Esophagus muscularis mucosa (tissue), 4 donors: ENCODE results near the gene RIOK1. TPM values are rescaled to one million over a fixed set of nuclear protein-coding genes. Genes with fewer than 3 reads are reported as not detected.

ENCODE experiments used
- DNase-seq: peaks from one replicate; pipeline ENCODE4 v3.0.0-alpha.2; 2017; ENCODE audit errors: extremely low spot score
- H3K27ac ChIP-seq, 4 donors: fragments of 200-600 bp; sonication (generic); replicated peaks in 1 of 4; 1 replicate in 3 of 4; 2 replicates in 1 of 4; pipeline ENCODE4 v1.5.1; 2016 to 2019; ENCODE audit warnings: mild to moderate bottlenecking in 1 of 4
- H3K27me3 ChIP-seq, 4 donors: fragments of 200-600 bp; sonication (generic); one replicate each; pipeline versions ENCODE4 v1.5.1 to v1.6.0; 2016 to 2019
- H3K36me3 ChIP-seq, 4 donors: fragments of 200-600 bp; sonication (generic); one replicate each; pipeline ENCODE4 v1.5.1; 2016 to 2019
- H3K4me1 ChIP-seq, 4 donors: fragments of 200-600 bp; sonication (generic); one replicate each; pipeline ENCODE4 v1.5.1; 2016 to 2019
- H3K4me3 ChIP-seq, 4 donors: fragments of 200-600 bp; sonication (generic); 1 replicate in 2 of 4; 2 replicates in 2 of 4; pipeline ENCODE4 v1.5.1; 2016 to 2019; ENCODE audit warnings: mild to moderate bottlenecking in 4 of 4, moderate library complexity in 1 of 4
- H3K9me3 ChIP-seq, 4 donors: fragments of 200-600 bp; sonication (generic); 1 replicate in 3 of 4; 2 replicates in 1 of 4; pipeline ENCODE4 v1.5.1; 2016 to 2019
- EP300 ChIP-seq: sonication (generic); formaldehyde crosslinking; IDR thresholded peaks from one replicate; pipeline ENCODE4 v1.6.1; 2017; ENCODE audit warnings: antibody characterized with exemption
- POLR2A ChIP-seq: fragments of 450-650 bp; IDR thresholded peaks from one replicate; pipeline ENCODE4 v1.6.1; 2017; ENCODE audit warnings: antibody characterized with exemption, moderate library complexity, mild to moderate bottlenecking, low read depth
- POLR2AphosphoS5 ChIP-seq, 2 donors: sonication (generic); formaldehyde crosslinking; IDR thresholded peaks; one replicate each; pipeline ENCODE4 v1.6.1; 2017; ENCODE audit warnings: antibody characterized with exemption in 2 of 2
- WGBS: methylation state at CpG from one replicate; pipeline ENCODE4 v1.1.5; 2018; 5-methylcytosine and 5-hydroxymethylcytosine counted together
- intact Hi-C: fragments of 100-400 bp; cut with DNase I; formaldehyde crosslinking; loops from one replicate; pipeline ENCODE4 v1.15.1; 2023
- total RNA-seq, 4 donors: library from RNA; depleted of rRNA; stranded (reverse); fragments of >200 nt; gene quantifications; one replicate each; pipeline versions ENCODE4 v1.1.0 to v1.2.1, GENCODE V29; 2016
- TF ChIP-seq, protein P1 (sequence below), 3 experiments: fragments of 200-600 bp in 2 of 3; fragments of 450-650 bp in 1 of 3; sonication (generic) in 2 of 3; IDR thresholded peaks; one replicate each; pipeline ENCODE4 v1.5.1; 2017 to 2019; ENCODE audit warnings: antibody characterized with exemption in 3 of 3, mild to moderate bottlenecking in 2 of 3, moderate library complexity in 1 of 3

The RIOK1 gene
- total RNA-seq, 4 donors from 2014 or later = 14.1 to 20.2 (median 17.5) TPM

- no peak for DNase-seq
- H3K27ac ChIP-seq = no peak overlapping the region
- no peaks in the 10 kb centered on the region for H3K27me3 ChIP-seq
- H3K4me1 ChIP-seq = peaks cover 0 to 2% (median 0%) of the 10 kb centered on the region in 4 donors
- H3K9me3 ChIP-seq = no peaks in the 10 kb centered on the region
- no peak overlapping the region for H3K4me3 ChIP-seq
- 45% methylated on average over 4 of the region's 4 CpGs for WGBS
- H3K36me3 ChIP-seq = no peaks in the 10 kb centered on the region
- TF ChIP-seq, protein P1, sequence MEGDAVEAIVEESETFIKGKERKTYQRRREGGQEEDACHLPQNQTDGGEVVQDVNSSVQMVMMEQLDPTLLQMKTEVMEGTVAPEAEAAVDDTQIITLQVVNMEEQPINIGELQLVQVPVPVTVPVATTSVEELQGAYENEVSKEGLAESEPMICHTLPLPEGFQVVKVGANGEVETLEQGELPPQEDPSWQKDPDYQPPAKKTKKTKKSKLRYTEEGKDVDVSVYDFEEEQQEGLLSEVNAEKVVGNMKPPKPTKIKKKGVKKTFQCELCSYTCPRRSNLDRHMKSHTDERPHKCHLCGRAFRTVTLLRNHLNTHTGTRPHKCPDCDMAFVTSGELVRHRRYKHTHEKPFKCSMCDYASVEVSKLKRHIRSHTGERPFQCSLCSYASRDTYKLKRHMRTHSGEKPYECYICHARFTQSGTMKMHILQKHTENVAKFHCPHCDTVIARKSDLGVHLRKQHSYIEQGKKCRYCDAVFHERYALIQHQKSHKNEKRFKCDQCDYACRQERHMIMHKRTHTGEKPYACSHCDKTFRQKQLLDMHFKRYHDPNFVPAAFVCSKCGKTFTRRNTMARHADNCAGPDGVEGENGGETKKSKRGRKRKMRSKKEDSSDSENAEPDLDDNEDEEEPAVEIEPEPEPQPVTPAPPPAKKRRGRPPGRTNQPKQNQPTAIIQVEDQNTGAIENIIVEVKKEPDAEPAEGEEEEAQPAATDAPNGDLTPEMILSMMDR (IDR thresholded peaks at IDR 0.05) = no peak
- TF ChIP-seq EP300 = no peak
- intact Hi-C loops = no loop called here
These were observed 74.2 kb downstream of the RIOK1 start for GRCh38 chr6:7463785-7464184.

GRCh38 chr6:7467007-7467897, 77.6 kb downstream of the RIOK1 start:
- Histone ChIP-seq H3K4me1 (peaks cover 0 to 4% (median 0%) of the 10 kb centered on the region in 4 donors), H3K27me3 (no peaks in the 10 kb centered on the region), H3K27ac (no peak overlapping the region), H3K36me3 (no peaks in the 10 kb centered on the region), H3K9me3 (no peaks in the 10 kb centered on the region), H3K4me3 (no peak overlapping the region)
- intact Hi-C loops = no loop called here
- no peak for DNase-seq
- TF ChIP-seq, protein P1 (IDR thresholded peaks at IDR 0.05) = no peak
- TF ChIP-seq POLR2AphosphoS5 (IDR thresholded peaks at IDR 0.05) (no peak), POLR2A (no peak), EP300 (no peak)
- 36% methylated on average over 12 of the region's 13 CpGs for WGBS

Other genes starting within 250 kb of the RIOK1 start
- gene SSR1, start 76.6 kb upstream of the RIOK1 start, total RNA-seq = 10 to 100 TPM; 29.5 to 41.3 (median 34.2) TPM
- gene CAGE1, start 66 bp upstream of the RIOK1 start, total RNA-seq = not detected
- 1 to 10 TPM; 2.1 to 9.4 (median 5.9) TPM for gene DSP, start 151.9 kb downstream of the RIOK1 start, total RNA-seq
- 10 to 100 TPM in 1 of 4 donors, 1 to 10 TPM in 3; 8.9 to 17.0 (median 9.5) TPM for gene SNRNP48, start 200.4 kb downstream of the RIOK1 start, total RNA-seq